Body of pancreas (tissue), 4 donors: ENCODE results near the gene CACNA1E. TPM values are rescaled to one million over a fixed set of nuclear protein-coding genes. Genes with fewer than 3 reads are reported as not detected.

Source experiments
- ATAC-seq: fragments of 150-250 bp; one replicate; pipeline ENCODE4 v1.9.1; 2016
- DNase-seq, 4 donors: peaks; one replicate each; pipeline ENCODE4 v3.0.0-alpha.2; 2019
- H3K27ac ChIP-seq, 4 donors: fragments of 200-600 bp; sonication (generic); 1 replicate in 3 of 4; 2 replicates in 1 of 4; pipeline versions ENCODE4 v1.5.1 to v1.6.1; 2016 to 2019; ENCODE audit warnings: mild to moderate bottlenecking in 1 of 4, mixed read lengths in 1 of 4, moderate library complexity in 1 of 4
- H3K27me3 ChIP-seq, 2 donors: fragments of 200-600 bp; sonication (generic); one replicate each; pipeline ENCODE4 v1.6.0; 2016; ENCODE audit warnings: mild to moderate bottlenecking in 1 of 2
- H3K36me3 ChIP-seq, 2 donors: fragments of 200-600 bp; sonication (generic); replicated peaks in 1 of 2; 2 replicates each; pipeline ENCODE4 v1.5.1; 2016; ENCODE audit warnings: low read depth in 2 of 2; ENCODE audit not compliant: insufficient read depth in 1 of 2
- H3K4me1 ChIP-seq: fragments of 200-600 bp; sonication (generic); one replicate; pipeline ENCODE4 v1.6.0; 2016
- H3K4me3 ChIP-seq, 2 donors: fragments of 200-600 bp; sonication (generic); 1 replicate in 1 of 2; 2 replicates in 1 of 2; pipeline ENCODE4 v1.5.1; 2016 to 2019
- H3K9me3 ChIP-seq, 3 donors: fragments of 200-600 bp; sonication (generic); 1 replicate in 2 of 3; 2 replicates in 1 of 3; pipeline ENCODE4 v1.5.1; 2016
- CTCF ChIP-seq, 7 experiments: fragments of 450-650 bp in 4 of 7; fragments of 200-600 bp in 3 of 7; sonication (generic) in 3 of 7; IDR thresholded peaks; one replicate each; pipeline ENCODE4 v1.5.1; 2016 to 2019; ENCODE audit warnings: antibody characterized with exemption in 7 of 7
- POLR2A ChIP-seq, 3 donors: fragments of 450-650 bp; IDR thresholded peaks; one replicate each; pipeline ENCODE4 v1.6.1; 2016; ENCODE audit warnings: antibody characterized with exemption in 3 of 3, mild to moderate bottlenecking in 2 of 3
- WGBS, 2 donors: methylation state at CpG; one replicate each; pipeline ENCODE4 v1.1.5; 2017; 5-methylcytosine and 5-hydroxymethylcytosine counted together
- intact Hi-C: fragments of 100-400 bp; cut with DNase I; formaldehyde crosslinking; loops from one replicate; pipeline ENCODE4 v1.15.1; 2023
- total RNA-seq, 2 donors: library from RNA; depleted of rRNA; stranded (reverse); fragments of >200 nt; gene quantifications; one replicate each; pipeline ENCODE4 v1.1.0, GENCODE V29; 2016

CACNA1E gene
- total RNA-seq, 2 donors from 2014 or later, result 1.0 TPM; not detected in 1

DNA sequence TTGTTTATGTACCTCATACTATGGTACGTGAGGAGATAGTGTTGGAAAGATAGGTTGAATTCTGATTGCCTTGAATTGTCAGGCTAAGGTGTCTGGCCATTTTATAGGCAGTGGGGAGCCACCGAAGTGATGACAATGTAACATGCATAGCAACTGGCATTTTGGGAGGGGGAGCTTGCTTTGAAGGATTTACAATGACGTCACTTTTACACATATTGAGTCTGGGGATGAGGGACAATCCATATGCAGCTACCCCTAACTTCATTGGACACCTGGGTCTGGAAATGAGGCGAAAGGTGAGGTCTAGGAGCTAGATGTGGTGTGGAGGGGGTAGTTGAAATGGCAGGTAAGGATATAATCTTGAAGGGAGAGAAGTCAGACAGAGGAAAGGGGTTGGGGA is 7.7 kb upstream of the CACNA1E start:
- no peaks in the 10 kb centered on the region for H3K4me1 ChIP-seq
- no peaks in the 10 kb centered on the region for H3K9me3 ChIP-seq
- intact Hi-C loops, result loop anchor here (10.0 kb wide), 2 partner anchors 469 to 579 kb away; no protein-coding TSS in a partner anchor
- DNase-seq (no peak), ATAC-seq (no peak)
- no peak overlapping the region for H3K4me3 ChIP-seq
- H3K36me3 ChIP-seq, result no peaks in the 10 kb centered on the region
- TF ChIP-seq POLR2A (IDR thresholded peaks at IDR 0.05), result no peak
- no peak overlapping the region for H3K27ac ChIP-seq
- H3K27me3 ChIP-seq, result no peaks in the 10 kb centered on the region
- WGBS, 2 donors, result 46 to 56% methylated on average over 4 of the region's 4 CpGs

DNA sequence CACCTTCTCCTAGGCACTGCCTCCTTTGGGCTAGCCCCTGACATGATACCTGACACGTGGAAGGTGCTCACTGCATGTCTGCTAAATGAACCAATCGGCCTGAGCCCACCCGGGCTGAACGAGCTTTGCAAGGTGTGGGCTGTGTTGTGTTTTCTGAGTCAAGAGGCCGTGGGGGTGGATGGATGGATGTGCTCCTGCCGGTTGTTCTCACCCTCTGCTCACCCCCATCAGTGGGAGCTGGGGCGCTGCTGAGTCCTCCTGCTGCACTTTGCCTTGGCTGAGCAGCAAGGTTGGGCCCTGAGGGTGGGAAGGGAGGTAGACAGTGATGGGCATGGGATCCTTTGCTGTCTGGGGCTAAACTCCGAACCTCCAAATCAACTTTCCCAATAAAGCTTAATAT is 6.7 kb upstream of the CACNA1E start:
- ATAC-seq, result no peak

GRCh38 chr1:181478306-181478705 is 5.0 kb upstream of the CACNA1E start:
- H3K27me3 ChIP-seq, result peaks cover 0 to 10% of the 10 kb centered on the region in 2 donors
- intact Hi-C loops, result loop anchor here (10.0 kb wide), 2 partner anchors 466 to 576 kb away; no protein-coding TSS in a partner anchor

More for the DNA sequence above, 6.7 kb upstream of the CACNA1E start:
- Histone ChIP-seq H3K27me3 (no peaks in the 10 kb centered on the region), H3K27ac (no peak overlapping the region), H3K4me3 (no peak overlapping the region), H3K9me3 (no peaks in the 10 kb centered on the region), H3K4me1 (no peaks in the 10 kb centered on the region), H3K36me3 (no peaks in the 10 kb centered on the region)
- no peak for DNase-seq
- TF ChIP-seq POLR2A (IDR thresholded peaks at IDR 0.05) (no peak), CTCF (IDR thresholded peaks at IDR 0.05) (no peak)
- intact Hi-C loops, result loop anchor here (10.0 kb wide), 2 partner anchors 468 to 578 kb away; no protein-coding TSS in a partner anchor
- WGBS, 2 donors, result 35 to 39% methylated on average over 7 to 8 of the region's 8 CpGs

DNA sequence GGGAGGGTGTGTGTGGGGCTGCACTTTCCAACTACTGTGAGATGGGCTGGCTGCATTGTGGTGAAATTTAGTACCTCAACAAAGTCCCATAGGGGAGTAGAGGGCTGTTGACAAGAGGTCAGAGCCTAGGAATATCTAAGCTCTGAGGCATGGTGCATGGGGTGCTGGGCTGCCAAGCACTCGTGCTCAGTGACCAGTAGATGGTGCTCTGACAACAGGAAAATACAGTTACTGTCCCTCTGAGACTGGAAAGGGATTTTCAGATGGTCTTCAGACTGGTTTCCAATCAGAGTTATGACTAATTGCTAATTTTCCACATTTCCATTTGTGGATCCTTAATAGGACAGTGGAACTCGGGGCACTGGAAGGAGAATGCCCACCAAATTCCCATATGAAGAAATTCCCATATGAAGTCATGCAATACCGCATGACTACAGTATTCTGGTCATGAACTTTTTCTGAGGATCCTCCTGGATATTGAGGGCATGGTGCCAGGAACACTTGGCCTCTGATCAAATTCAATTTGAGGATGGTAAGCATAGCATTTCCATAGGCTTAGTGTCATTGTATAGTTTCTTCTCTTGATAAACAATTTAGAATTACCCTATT is 4.1 kb upstream of the CACNA1E start:
- DNase-seq (peak; percentile 48 to 65 (median 59)), ATAC-seq (peak; percentile 85)
- H3K27me3 ChIP-seq, result peaks cover 0 to 10% of the 10 kb centered on the region in 2 donors
- no peaks in the 10 kb centered on the region for H3K9me3 ChIP-seq
- TF ChIP-seq POLR2A (IDR thresholded peaks at IDR 0.05) (no peak), CTCF (IDR thresholded peaks at IDR 0.05) (peak; percentile 46 to 84 (median 78))
- no peak overlapping the region for H3K4me3 ChIP-seq
- H3K27ac ChIP-seq, result no peak overlapping the region
- 22 to 31% methylated on average over 3 of the region's 3 CpGs for WGBS, 2 donors
- H3K4me1 ChIP-seq, result peaks cover 17% of the 10 kb centered on the region
- H3K36me3 ChIP-seq, result no peaks in the 10 kb centered on the region
- intact Hi-C loops, result loop anchor here (10.0 kb wide), 2 partner anchors 466 to 576 kb away; no protein-coding TSS in a partner anchor

More at GRCh38 chr1:181478306-181478705, 5.0 kb upstream of the CACNA1E start:
- Histone ChIP-seq H3K9me3 (no peaks in the 10 kb centered on the region), H3K27ac (no peak overlapping the region), H3K36me3 (no peaks in the 10 kb centered on the region), H3K4me1 (peaks cover 15% of the 10 kb centered on the region), H3K4me3 (no peak overlapping the region)
- DNase-seq (no peak), ATAC-seq (no peak)
- WGBS, 2 donors, result 34 to 55% methylated on average over 2 of the region's 2 CpGs
- TF ChIP-seq POLR2A (IDR thresholded peaks at IDR 0.05) (no peak), CTCF (IDR thresholded peaks at IDR 0.05) (no peak)

DNA sequence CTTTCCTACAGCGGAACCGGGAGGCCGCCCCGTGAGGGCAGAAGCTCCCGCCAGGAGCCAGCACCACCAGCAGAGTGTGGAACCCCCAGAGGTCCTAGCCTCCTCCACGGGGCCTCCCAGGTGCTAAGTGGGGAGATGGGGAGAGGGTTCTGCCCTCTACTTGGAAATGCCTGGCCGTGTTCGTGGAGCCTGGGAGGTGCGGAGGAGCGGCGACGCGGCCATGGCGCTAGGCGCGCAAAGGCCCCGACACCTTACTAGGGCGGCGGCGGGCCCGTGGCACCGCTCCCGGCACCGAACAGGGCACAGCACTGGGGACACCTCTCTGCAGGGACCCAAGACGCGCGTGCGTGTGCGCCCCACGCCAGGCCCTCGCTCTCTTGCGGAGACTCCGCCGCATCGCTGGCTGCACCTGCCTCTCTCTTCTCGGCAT is 1.3 kb upstream of the CACNA1E start:
- peaks cover 27% of the 10 kb centered on the region for H3K4me1 ChIP-seq
- WGBS, 2 donors, result 6 to 15% methylated on average over 16 to 36 of the region's 36 CpGs
- no peak for TF ChIP-seq POLR2A (IDR thresholded peaks at IDR 0.05)
- no peak for TF ChIP-seq CTCF (IDR thresholded peaks at IDR 0.05)
- no peak overlapping the region for H3K4me3 ChIP-seq
- H3K9me3 ChIP-seq, result no peaks in the 10 kb centered on the region
- H3K36me3 ChIP-seq, result no peaks in the 10 kb centered on the region
- ATAC-seq (no peak), DNase-seq (no peak)
- intact Hi-C loops, result no loop called here
- no peak overlapping the region for H3K27ac ChIP-seq
- H3K27me3 ChIP-seq, result peaks cover 0 to 16% of the 10 kb centered on the region in 2 donors
